CD14-positive monocyte (primary cell): Measurements from ENCODE around the gene CDK5RAP2. TPM values are rescaled to one million over a fixed set of nuclear protein-coding genes. Genes with fewer than 3 reads are reported as not detected.

Source experiments
- DNase-seq, 3 donors: peaks; one replicate each; pipeline ENCODE4 v3.0.0-alpha.2; 2011 to 2022
- H2AFZ ChIP-seq: 2 replicates; pipeline ENCODE4 v1.6.0; 2012; ENCODE audit warnings: mild to moderate bottlenecking, low read depth, low read length, inconsistent platforms; ENCODE audit not compliant: insufficient read depth, poor library complexity, severe bottlenecking
- H3K27ac ChIP-seq, 2 donors: 1 replicate in 1 of 2; 2 replicates in 1 of 2; pipeline ENCODE4 v1.5.1; 2012 to 2013; ENCODE audit warnings: low read length in 2 of 2, control low read depth in 1 of 2, inconsistent platforms in 1 of 2, low read depth in 1 of 2, mild to moderate bottlenecking in 1 of 2
- H3K27me3 ChIP-seq, 2 donors: one replicate each; pipeline versions ENCODE4 v1.6.0 to v1.6.1; 2011 to 2013; ENCODE audit warnings: low read length in 2 of 2; ENCODE audit not compliant: control insufficient read depth in 2 of 2, insufficient read depth in 2 of 2
- H3K36me3 ChIP-seq, 2 donors: replicated peaks in 1 of 2; 1 replicate in 1 of 2; 2 replicates in 1 of 2; pipeline versions ENCODE4 v1.5.1 to v1.6.1; 2012 to 2013; ENCODE audit warnings: low read length in 2 of 2, control low read depth in 1 of 2, inconsistent platforms in 1 of 2, mild to moderate bottlenecking in 1 of 2; ENCODE audit not compliant: insufficient read depth in 2 of 2, control insufficient read depth in 1 of 2
- H3K4me1 ChIP-seq, 2 donors: 1 replicate in 1 of 2; 2 replicates in 1 of 2; pipeline versions ENCODE4 v1.5.1 to v1.6.1; 2012 to 2013; ENCODE audit warnings: low read length in 2 of 2, control low read depth in 1 of 2, inconsistent platforms in 1 of 2, mild to moderate bottlenecking in 1 of 2, moderate library complexity in 1 of 2; ENCODE audit not compliant: insufficient read depth in 2 of 2, control insufficient read depth in 1 of 2
- H3K4me2 ChIP-seq: replicated peaks from 2 replicates; pipeline ENCODE3; 2012; ENCODE audit warnings: low read length, moderate library complexity, mild to moderate bottlenecking; ENCODE audit not compliant: poor library complexity, severe bottlenecking; ENCODE audit errors: extremely low read depth
- H3K4me3 ChIP-seq, 3 experiments: fragments of 200-600 bp in 1 of 3; sonication (generic) in 1 of 3; replicated peaks in 1 of 3; 1 replicate in 2 of 3; 2 replicates in 1 of 3; pipeline ENCODE4 v1.5.1; 2011 to 2013; ENCODE audit warnings: low read length in 3 of 3, mild to moderate bottlenecking in 3 of 3, control low read depth in 2 of 3, low read depth in 2 of 3, inconsistent platforms in 1 of 3, moderate library complexity in 1 of 3
- H3K79me2 ChIP-seq: 2 replicates; pipeline ENCODE4 v1.6.0; 2012; ENCODE audit warnings: mild to moderate bottlenecking, control low read depth, inconsistent platforms, low read length, moderate library complexity; ENCODE audit not compliant: insufficient read depth
- H3K9ac ChIP-seq: 2 replicates; pipeline ENCODE4 v1.6.0; 2017; ENCODE audit warnings: low read length, mild to moderate bottlenecking; ENCODE audit not compliant: insufficient read depth, poor library complexity, severe bottlenecking
- H3K9me3 ChIP-seq, 2 donors: replicated peaks in 1 of 2; 1 replicate in 1 of 2; 2 replicates in 1 of 2; pipeline versions ENCODE4 v1.5.1 to v1.6.1; 2012 to 2013; ENCODE audit warnings: low read length in 2 of 2, control low read depth in 1 of 2; ENCODE audit not compliant: control insufficient read depth in 1 of 2, insufficient read depth in 1 of 2
- H4K20me1 ChIP-seq: 2 replicates; pipeline ENCODE4 v1.6.0; 2012; ENCODE audit warnings: mild to moderate bottlenecking, low read length, control low read depth, moderate library complexity; ENCODE audit not compliant: insufficient read depth
- H3K27ac Mint-ChIP-seq, 7 donors: one replicate each; pipeline ENCODE4 v1.8.0; 2020; ENCODE audit warnings: mild to moderate bottlenecking in 7 of 7, mixed read lengths in 7 of 7, moderate library complexity in 6 of 7, inconsistent platforms in 2 of 7
- H3K27me3 Mint-ChIP-seq, 3 donors: one replicate each; pipeline ENCODE4 v1.8.0; 2021 to 2022; ENCODE audit warnings: low read depth in 3 of 3, mild to moderate bottlenecking in 3 of 3, mixed read lengths in 3 of 3, moderate library complexity in 3 of 3, inconsistent platforms in 1 of 3
- H3K36me3 Mint-ChIP-seq, 2 donors: one replicate each; pipeline ENCODE4 v1.8.0; 2020; ENCODE audit warnings: mixed read lengths in 2 of 2, inconsistent platforms in 1 of 2, mild to moderate bottlenecking in 1 of 2
- H3K4me1 Mint-ChIP-seq: one replicate; pipeline ENCODE4 v1.8.0; 2020; ENCODE audit warnings: mild to moderate bottlenecking, mixed read lengths
- H3K4me3 Mint-ChIP-seq, 2 donors: one replicate each; pipeline ENCODE4 v1.8.0; 2020; ENCODE audit warnings: mild to moderate bottlenecking in 2 of 2, mixed read lengths in 2 of 2, moderate library complexity in 1 of 2
- H3K9me3 Mint-ChIP-seq, 7 donors: one replicate each; pipeline ENCODE4 v1.8.0; 2020 to 2022; ENCODE audit warnings: mixed read lengths in 7 of 7, mild to moderate bottlenecking in 6 of 7, moderate library complexity in 6 of 7, inconsistent platforms in 2 of 7
- CTCF ChIP-seq: fragments of 200-600 bp; IDR thresholded peaks from one replicate; pipeline ENCODE4 v1.8.0; 2022; ENCODE audit warnings: antibody characterized with exemption, mild to moderate bottlenecking
- WGBS: methylation state at CpG from one replicate; pipeline ENCODE4 v1.1.5; 2013; ENCODE audit warnings: missing lambda C conversion rate; ENCODE audit not compliant: insufficient coverage; 5-methylcytosine and 5-hydroxymethylcytosine counted together
- intact Hi-C, 2 donors: fragments of 100-400 bp; cut with micrococcal nuclease; formaldehyde crosslinking; loops; one replicate each; pipeline versions ENCODE4 v1.15.0 to v1.15.1; 2023
- polyA plus RNA-seq, 3 donors: library from polyadenylated mRNA; depleted of rRNA in 1 of 3; unstranded in 2 of 3; stranded (reverse) in 1 of 3; fragments of 300-500 nt in 2 of 3; fragments of >200 nt in 1 of 3; fragmentation: Illumina TruSeq in 2 of 3; gene quantifications; 1 replicate in 2 of 3; 2 replicates in 1 of 3; pipeline ENCODE4 v1.2.3, GENCODE V29; 2012 to 2021

The CDK5RAP2 gene
- polyA plus RNA-seq, 3 donors = 2.0 to 13.7 (median 6.1) TPM

- H3K27me3 ChIP-seq = no peaks in the 10 kb centered on the region
- H2AFZ ChIP-seq = no peak overlapping the region
- no peak for TF ChIP-seq CTCF
- H3K79me2 ChIP-seq = no peaks in the 10 kb centered on the region
- Mint-ChIP-seq H3K36me3 (no peaks in the 10 kb centered on the region), H3K4me1 (no peaks in the 10 kb centered on the region), H3K27ac (peak overlapping the region in 1 of 7 donors; percentile 37), H3K4me3 (no peak overlapping the region), H3K9me3 (peaks cover 0 to 12% (median 5%) of the 10 kb centered on the region in 7 donors), H3K27me3 (peaks cover 2 to 4% (median 3%) of the 10 kb centered on the region in 3 donors)
- peaks cover 0 to 11% of the 10 kb centered on the region in 2 donors for H3K9me3 ChIP-seq
- 90% methylated on average over 4 of the region's 5 CpGs for WGBS
- no peak overlapping the region for H3K9ac ChIP-seq
- no peak for DNase-seq
- H4K20me1 ChIP-seq = no peaks in the 10 kb centered on the region
- intact Hi-C loops = no loop called here
- no peaks in the 10 kb centered on the region for H3K4me1 ChIP-seq
- no peak overlapping the region for H3K4me3 ChIP-seq
- H3K36me3 ChIP-seq = no peaks in the 10 kb centered on the region
- H3K4me2 ChIP-seq = no peak overlapping the region
- no peak overlapping the region for H3K27ac ChIP-seq
These were observed 201.3 kb downstream of the CDK5RAP2 start for GRCh38 chr9:120378680-120379079.

DNA sequence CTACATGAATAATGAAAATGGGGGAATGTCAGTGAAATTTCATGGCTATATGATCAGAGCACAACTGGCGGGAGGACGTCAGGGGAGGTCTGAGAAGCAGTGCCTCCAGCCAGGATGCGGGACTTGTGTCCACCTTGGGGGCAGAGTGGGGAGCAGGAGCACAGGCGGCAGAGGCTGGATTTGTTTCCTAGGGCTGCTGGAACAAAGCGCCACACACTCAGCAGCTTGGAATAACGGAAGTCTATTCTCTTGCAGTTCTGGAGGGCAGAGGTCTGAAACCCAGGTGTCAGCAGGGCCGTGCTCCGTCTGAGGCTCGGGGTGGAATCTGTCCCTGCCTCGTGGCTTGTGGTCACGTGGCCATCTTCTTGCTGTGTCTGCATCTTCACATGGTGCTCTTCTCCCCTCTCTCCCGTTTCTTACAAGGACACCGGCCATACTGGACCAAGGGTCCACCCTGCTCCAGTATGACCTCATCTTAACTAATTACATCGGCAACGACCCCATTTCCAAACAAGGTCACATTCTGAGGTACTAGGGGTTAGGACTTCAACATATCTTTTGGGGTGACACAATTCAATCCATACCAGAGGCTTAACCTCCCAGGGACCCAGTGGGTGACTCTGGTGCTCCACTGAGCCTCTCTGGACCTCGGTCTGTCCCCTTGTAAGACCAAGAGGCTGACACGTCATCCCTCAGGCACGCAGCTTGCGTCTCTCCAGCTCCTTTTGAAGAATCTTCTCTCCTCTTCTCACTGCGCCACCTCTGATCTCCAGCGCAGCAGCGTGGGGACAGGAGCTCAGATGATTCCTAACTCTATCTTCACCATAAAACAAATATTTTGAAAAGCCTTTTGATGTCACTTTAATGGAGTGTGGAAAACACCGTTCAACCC lies 202.5 kb downstream of the CDK5RAP2 start:
- WGBS = 96% methylated on average over 17 of the region's 23 CpGs
- Mint-ChIP-seq H3K4me1 (no peaks in the 10 kb centered on the region), H3K9me3 (peaks cover 0 to 12% (median 5%) of the 10 kb centered on the region in 7 donors), H3K27me3 (peaks cover 2 to 4% (median 3%) of the 10 kb centered on the region in 3 donors), H3K4me3 (no peak overlapping the region), H3K36me3 (no peaks in the 10 kb centered on the region), H3K27ac (no peak overlapping the region)
- Histone ChIP-seq H3K4me1 (no peaks in the 10 kb centered on the region), H3K4me3 (no peak overlapping the region), H3K4me2 (no peak overlapping the region), H3K27me3 (no peaks in the 10 kb centered on the region), H3K9ac (no peak overlapping the region), H3K27ac (no peak overlapping the region), H3K9me3 (peaks cover 0 to 11% of the 10 kb centered on the region in 2 donors), H3K79me2 (no peaks in the 10 kb centered on the region), H2AFZ (no peak overlapping the region), H3K36me3 (no peaks in the 10 kb centered on the region), H4K20me1 (no peaks in the 10 kb centered on the region)
- no peak for TF ChIP-seq CTCF
- DNase-seq = no peak
- intact Hi-C loops = no loop called here
